GM12865 (cell line): ENCODE data around the gene NAGS.

Source experiments
- DNase-seq: peaks from one replicate; pipeline ENCODE4 v3.0.0; 2010; ENCODE audit warnings: low read depth
- H3K4me3 ChIP-seq: 2 replicates; pipeline ENCODE4 v1.5.1; 2011; ENCODE audit warnings: mild to moderate bottlenecking, low read depth, low read length, control low read depth
- TF ChIP-seq, protein P1 (sequence below): IDR thresholded peaks from 2 replicates; pipeline ENCODE4 v1.5.1; 2011; ENCODE audit warnings: low read length, control low read depth, low read depth, inconsistent platforms; ENCODE audit not compliant: insufficient read depth; ENCODE audit errors: missing control alignments

Gene NAGS

GRCh38 chr17:44022246-44022645, 17.8 kb downstream of the NAGS start:
- H3K4me3 ChIP-seq, result no peak overlapping the region
- TF ChIP-seq, protein P1, sequence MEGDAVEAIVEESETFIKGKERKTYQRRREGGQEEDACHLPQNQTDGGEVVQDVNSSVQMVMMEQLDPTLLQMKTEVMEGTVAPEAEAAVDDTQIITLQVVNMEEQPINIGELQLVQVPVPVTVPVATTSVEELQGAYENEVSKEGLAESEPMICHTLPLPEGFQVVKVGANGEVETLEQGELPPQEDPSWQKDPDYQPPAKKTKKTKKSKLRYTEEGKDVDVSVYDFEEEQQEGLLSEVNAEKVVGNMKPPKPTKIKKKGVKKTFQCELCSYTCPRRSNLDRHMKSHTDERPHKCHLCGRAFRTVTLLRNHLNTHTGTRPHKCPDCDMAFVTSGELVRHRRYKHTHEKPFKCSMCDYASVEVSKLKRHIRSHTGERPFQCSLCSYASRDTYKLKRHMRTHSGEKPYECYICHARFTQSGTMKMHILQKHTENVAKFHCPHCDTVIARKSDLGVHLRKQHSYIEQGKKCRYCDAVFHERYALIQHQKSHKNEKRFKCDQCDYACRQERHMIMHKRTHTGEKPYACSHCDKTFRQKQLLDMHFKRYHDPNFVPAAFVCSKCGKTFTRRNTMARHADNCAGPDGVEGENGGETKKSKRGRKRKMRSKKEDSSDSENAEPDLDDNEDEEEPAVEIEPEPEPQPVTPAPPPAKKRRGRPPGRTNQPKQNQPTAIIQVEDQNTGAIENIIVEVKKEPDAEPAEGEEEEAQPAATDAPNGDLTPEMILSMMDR, result no peak
- DNase-seq, result no peak

GRCh38 chr17:44023545-44024270, 19.3 kb downstream of the NAGS start:
- DNase-seq, result no peak
- no peak overlapping the region for H3K4me3 ChIP-seq
- TF ChIP-seq, protein P1, result no peak

- TF ChIP-seq, protein P1, result no peak
- DNase-seq, result no peak
Observed at GRCh38 chr17:44024271-44024663, 19.8 kb downstream of the NAGS start.

DNA sequence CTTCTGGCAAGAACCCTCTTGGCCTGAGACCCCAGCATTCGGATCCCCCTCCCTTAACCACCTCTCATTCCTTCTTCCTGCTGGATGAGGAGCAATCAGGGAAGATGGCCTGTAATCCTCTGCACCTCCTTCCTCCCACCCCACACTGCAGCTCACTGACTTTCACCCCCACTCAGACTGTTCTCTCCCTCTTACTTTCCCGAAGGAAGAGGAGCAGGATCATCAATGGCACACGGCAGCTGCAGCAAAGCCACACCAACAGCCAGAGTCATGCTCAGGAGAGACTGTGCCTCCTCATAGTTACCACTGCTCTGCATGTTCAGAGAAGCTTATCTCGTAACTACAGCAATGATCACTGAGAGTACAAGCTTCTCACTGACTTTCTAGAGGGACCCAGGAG, 20.4 kb downstream of the NAGS start:
- TF ChIP-seq, protein P1, result no peak
- DNase-seq, result no peak
- no peak overlapping the region for H3K4me3 ChIP-seq

More at GRCh38 chr17:44024271-44024663, 19.8 kb downstream of the NAGS start:
- H3K4me3 ChIP-seq, result no peak overlapping the region

GRCh38 chr17:44029736-44030135, 25.3 kb downstream of the NAGS start:
- DNase-seq, result no peak
- H3K4me3 ChIP-seq, result no peak overlapping the region
- TF ChIP-seq, protein P1, result no peak

- DNase-seq, result no peak
- TF ChIP-seq, protein P1, result no peak
- no peak overlapping the region for H3K4me3 ChIP-seq
Observed at GRCh38 chr17:44030482-44030881, 26.1 kb downstream of the NAGS start.
